ENCODE results near the gene PSMB3. TPM values are rescaled to one million over a fixed set of nuclear protein-coding genes. Genes with fewer than 3 reads are reported as not detected.

The PSMB3 gene
- polyA plus RNA-seq, 1 of the 3 experiments (the other 2 are of a cell fraction): 533 TPM

GRCh38 chr17:38732376-38733281, 19.9 kb upstream of the PSMB3 start (continued):
- TF ChIP-seq, protein P1, sequence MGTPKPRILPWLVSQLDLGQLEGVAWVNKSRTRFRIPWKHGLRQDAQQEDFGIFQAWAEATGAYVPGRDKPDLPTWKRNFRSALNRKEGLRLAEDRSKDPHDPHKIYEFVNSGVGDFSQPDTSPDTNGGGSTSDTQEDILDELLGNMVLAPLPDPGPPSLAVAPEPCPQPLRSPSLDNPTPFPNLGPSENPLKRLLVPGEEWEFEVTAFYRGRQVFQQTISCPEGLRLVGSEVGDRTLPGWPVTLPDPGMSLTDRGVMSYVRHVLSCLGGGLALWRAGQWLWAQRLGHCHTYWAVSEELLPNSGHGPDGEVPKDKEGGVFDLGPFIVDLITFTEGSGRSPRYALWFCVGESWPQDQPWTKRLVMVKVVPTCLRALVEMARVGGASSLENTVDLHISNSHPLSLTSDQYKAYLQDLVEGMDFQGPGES (IDR thresholded peaks at IDR 0.05; ENCODE audit: low read depth, low read length): no peak
- TF ChIP-seq ELF1 (IDR thresholded peaks at IDR 0.05): no peak
- no peak for TF ChIP-seq FOXJ3 (CRISPR knock-in tag; IDR thresholded peaks at IDR 0.05)
- TF ChIP-seq RXRA (IDR thresholded peaks at IDR 0.05; ENCODE audit: borderline replicate concordance, low read depth): no peak
- no peak for TF ChIP-seq USF2 (IDR thresholded peaks at IDR 0.05; ENCODE audit: borderline replicate concordance, low read depth, low read length)
- no peak for TF ChIP-seq MXI1 (IDR thresholded peaks at IDR 0.05; ENCODE audit: low read depth, low read length)
- no peak for TF ChIP-seq SMC3 (IDR thresholded peaks at IDR 0.05; ENCODE audit: low read depth, low read length)

DNA sequence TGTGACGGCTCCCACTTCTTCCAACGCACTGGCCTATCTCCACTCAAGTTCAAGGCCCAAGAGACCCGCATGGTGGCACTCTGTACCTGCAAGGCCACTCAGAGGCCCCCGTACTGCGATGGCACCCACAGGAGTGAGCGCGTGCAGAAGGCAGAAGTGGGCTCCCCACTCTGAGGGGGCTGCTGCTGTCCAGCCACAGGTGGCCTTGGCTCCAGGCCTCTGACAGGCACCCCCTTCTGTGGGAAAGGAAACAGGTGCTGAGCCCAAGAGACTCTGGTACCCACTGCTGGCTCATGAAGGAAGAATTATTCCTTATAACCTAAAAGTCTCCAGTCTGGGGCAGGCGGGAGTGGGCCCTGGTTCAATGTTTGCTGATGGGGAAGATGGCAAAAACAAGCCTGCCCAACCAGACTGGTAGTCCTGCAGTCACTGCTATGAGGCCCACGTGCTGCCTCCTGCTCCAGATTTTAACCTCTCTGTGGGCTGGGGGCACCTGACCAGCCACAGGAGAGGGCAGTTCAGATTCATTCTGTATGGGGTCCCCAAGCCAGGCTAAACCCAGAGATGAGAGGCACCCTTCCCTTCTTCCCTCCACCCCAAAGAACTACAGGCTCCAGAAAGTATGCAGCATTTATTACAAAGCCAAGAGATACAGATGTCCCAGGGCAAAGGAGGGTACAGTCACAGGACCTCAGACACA, 19.1 kb upstream of the PSMB3 start:
- CTCF ChIA-PET: interaction anchor here (1.5 to 7.4 kb wide), 10 partner anchors 10 to 210 kb away, joined by 3 to 93 read pairs (median 23); partner anchors contain the start of genes EPOP, PCGF2 and PSMB3
- Histone ChIP-seq H3K9me3 (no peaks in the 10 kb centered on the region), H3K4me1 (ENCODE audit: control insufficient read depth in 1 of 2, insufficient read depth in 2 of 2, low read depth in 1 of 2, low read length in 1 of 2) (peaks cover 10 to 65% of the 10 kb centered on the region in 2 experiments; a peak in 1 of 4 replicates), H3K9ac (no peak overlapping the region), H2AFZ (ENCODE audit: low read depth) (no peak overlapping the region), H3K79me2 (ENCODE audit: insufficient read depth) (peaks cover 36% of the 10 kb centered on the region; the same call in 1 of the 2 replicates), H3K27ac (ENCODE audit: low read depth in 2 of 2, low read length in 1 of 2) (peak overlapping the region in 1 of 2 experiments; percentile 29; a peak in 2 of 4 replicates), H3K9me2 (no peaks in the 10 kb centered on the region), H4K20me1 (ENCODE audit: insufficient read depth) (peaks cover 23% of the 10 kb centered on the region; the same call in 1 of the 2 replicates), H3K4me2 (no peak overlapping the region), H3K4me3 (ENCODE audit: low read depth in 2 of 2, low read length in 1 of 2) (no peak overlapping the region), H3K27me3 (ENCODE audit: insufficient read depth) (no peaks in the 10 kb centered on the region), H3F3A (replicated peaks; ENCODE audit: insufficient read depth) (peaks cover 45% of the 10 kb centered on the region), H3K36me3 (replicated peaks in 1 of 2; ENCODE audit: control insufficient read depth in 1 of 2, insufficient read depth in 2 of 2, low read length in 1 of 2) (peaks cover 13 to 33% of the 10 kb centered on the region in 2 experiments)
- TF ChIP-seq YY1 (IDR thresholded peaks at IDR 0.05; ENCODE audit: low read depth): no peak
- WGBS (ENCODE audit: low lambda C conversion rate): 85% methylated on average over 6 of the region's 9 CpGs
- POLR2A ChIA-PET: interaction anchor here (1.7 kb wide), 1 partner anchor 9 kb away, joined by 5 read pairs; no protein-coding TSS in a partner anchor
- DNase-seq: no peak

Data from SK-N-SH (cell line).